ENCODE data around the gene VEGFA. TPM values are rescaled to one million over a fixed set of nuclear protein-coding genes. Genes with fewer than 3 reads are reported as not detected.

Gene VEGFA
- total RNA-seq, 1 experiment from 2014 or later, result 174 TPM

DNA sequence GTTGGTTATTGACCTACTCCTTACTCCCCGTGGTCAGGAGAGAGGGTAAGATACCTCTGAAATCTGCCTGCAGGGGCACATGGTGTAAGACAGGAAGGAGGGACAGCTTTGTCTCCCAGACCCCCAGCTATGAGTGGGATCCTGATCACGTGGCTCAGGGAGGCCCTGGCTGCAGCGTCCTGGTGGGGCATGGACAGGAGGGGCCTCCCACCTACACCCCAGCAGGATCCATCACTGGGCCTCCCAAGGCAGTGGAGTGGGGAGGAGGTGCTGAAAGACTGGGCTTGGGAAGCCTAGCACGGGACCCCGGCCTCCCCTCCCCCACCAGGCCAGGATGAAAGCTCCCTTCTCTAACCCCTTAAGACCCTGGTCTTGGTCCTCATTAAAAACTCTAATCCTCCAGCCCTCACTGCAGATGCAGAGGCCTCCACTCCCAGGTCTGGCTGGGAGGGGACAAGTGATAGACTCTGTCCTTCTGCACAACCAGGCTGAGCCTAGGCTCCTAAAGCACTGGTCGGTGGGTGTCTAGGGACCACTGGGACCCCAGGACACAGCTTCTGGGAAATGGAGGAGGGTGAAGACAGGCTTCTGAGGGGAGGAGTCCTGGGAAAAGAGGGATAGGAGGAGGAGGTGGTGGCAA, 29.6 kb upstream of the VEGFA start:
- ChIA-PET POLR2A (no interaction called here), CTCF (no interaction called here)
- H3K4me3 ChIP-seq (ENCODE audit: low read depth, low read length), result no peak overlapping the region
- no peaks in the 10 kb centered on the region for H3K4me1 ChIP-seq
- Mint-ChIP-seq H3K9me3 (ENCODE audit: unreplicated experiment) (no peaks in the 10 kb centered on the region), H3K27ac (ENCODE audit: unreplicated experiment) (no peak overlapping the region), H3K27me3 (ENCODE audit: insufficient read depth, unreplicated experiment) (no peaks in the 10 kb centered on the region), H3K36me3 (ENCODE audit: insufficient read depth, unreplicated experiment) (no peaks in the 10 kb centered on the region), H3K4me3 (ENCODE audit: unreplicated experiment) (no peak overlapping the region), H3K4me1 (ENCODE audit: low read depth, unreplicated experiment) (peaks cover 12% of the 10 kb centered on the region)
- no peak for DNase-seq
- TF ChIP-seq, protein P1, sequence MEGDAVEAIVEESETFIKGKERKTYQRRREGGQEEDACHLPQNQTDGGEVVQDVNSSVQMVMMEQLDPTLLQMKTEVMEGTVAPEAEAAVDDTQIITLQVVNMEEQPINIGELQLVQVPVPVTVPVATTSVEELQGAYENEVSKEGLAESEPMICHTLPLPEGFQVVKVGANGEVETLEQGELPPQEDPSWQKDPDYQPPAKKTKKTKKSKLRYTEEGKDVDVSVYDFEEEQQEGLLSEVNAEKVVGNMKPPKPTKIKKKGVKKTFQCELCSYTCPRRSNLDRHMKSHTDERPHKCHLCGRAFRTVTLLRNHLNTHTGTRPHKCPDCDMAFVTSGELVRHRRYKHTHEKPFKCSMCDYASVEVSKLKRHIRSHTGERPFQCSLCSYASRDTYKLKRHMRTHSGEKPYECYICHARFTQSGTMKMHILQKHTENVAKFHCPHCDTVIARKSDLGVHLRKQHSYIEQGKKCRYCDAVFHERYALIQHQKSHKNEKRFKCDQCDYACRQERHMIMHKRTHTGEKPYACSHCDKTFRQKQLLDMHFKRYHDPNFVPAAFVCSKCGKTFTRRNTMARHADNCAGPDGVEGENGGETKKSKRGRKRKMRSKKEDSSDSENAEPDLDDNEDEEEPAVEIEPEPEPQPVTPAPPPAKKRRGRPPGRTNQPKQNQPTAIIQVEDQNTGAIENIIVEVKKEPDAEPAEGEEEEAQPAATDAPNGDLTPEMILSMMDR (IDR thresholded peaks at IDR 0.05; ENCODE audit: insufficient read depth in 1 of 2, low read depth in 1 of 2, low read length in 1 of 2, severe bottlenecking in 1 of 2, unreplicated experiment in 1 of 2), result no peak
- BruUV-seq (replicated peaks), result no TSS peak
- H3K36me3 ChIP-seq (ENCODE audit: control insufficient read depth, insufficient read depth, low read length), result no peaks in the 10 kb centered on the region
- intact Hi-C loops (cut with micrococcal nuclease; ENCODE audit: unreplicated experiment), result no loop called here
- H3K27me3 ChIP-seq (replicated peaks; ENCODE audit: control insufficient read depth, insufficient read depth, low read length), result no peaks in the 10 kb centered on the region
- no peaks in the 10 kb centered on the region for H3K9me3 ChIP-seq

DNA sequence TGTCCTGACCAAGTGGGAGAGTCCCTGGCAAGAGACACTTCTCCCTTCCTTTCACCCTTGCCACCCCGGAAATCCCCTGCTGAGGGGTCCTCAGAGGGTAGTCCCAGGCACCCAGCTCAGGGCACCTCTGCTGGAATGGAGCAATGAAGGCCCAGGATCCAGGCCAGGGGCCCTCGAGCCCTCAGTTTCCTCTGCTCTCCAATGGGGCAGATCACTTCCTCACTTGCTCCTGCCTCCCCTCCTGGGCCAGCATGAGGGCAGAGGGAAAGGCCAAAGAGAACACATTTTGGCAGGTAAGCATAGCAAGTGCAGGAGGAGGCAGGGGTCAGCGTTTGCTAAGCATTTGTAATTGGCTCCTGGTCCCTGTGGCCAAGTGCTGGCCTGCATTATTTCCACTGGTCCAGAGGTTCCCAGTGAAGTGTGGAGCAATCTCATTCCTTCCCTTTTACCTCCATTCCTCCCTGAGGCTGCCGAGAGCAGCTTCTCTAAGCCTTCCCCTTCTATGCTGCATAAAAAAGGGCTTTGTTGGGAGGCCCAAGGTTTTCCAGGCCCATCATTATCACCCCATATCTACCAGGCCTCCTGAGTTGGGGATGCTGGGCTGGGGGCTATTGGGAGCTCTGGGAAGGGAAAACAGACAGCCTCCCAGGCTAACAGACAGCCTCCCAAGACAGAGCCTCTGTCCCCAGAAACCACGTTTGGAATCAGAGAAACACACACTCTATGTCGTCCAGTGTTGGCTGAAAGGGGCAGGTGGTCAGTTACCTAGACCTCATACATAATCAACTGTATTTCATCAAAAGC, 28.8 kb upstream of the VEGFA start:
- H3K4me3 Mint-ChIP-seq (ENCODE audit: unreplicated experiment), result no peak overlapping the region
- BruUV-seq (replicated peaks), result no TSS peak
- H3K27me3 Mint-ChIP-seq (ENCODE audit: insufficient read depth, unreplicated experiment), result no peaks in the 10 kb centered on the region
- TF ChIP-seq, protein P1 (IDR thresholded peaks at IDR 0.05; ENCODE audit: insufficient read depth in 1 of 2, low read depth in 1 of 2, low read length in 1 of 2, severe bottlenecking in 1 of 2, unreplicated experiment in 1 of 2), result no peak
- H3K27ac Mint-ChIP-seq (ENCODE audit: unreplicated experiment), result no peak overlapping the region
- POLR2A ChIA-PET, result no interaction called here
- H3K36me3 ChIP-seq (ENCODE audit: control insufficient read depth, insufficient read depth, low read length), result no peaks in the 10 kb centered on the region
- no peaks in the 10 kb centered on the region for H3K27me3 ChIP-seq (replicated peaks; ENCODE audit: control insufficient read depth, insufficient read depth, low read length)
- no peaks in the 10 kb centered on the region for H3K36me3 Mint-ChIP-seq (ENCODE audit: insufficient read depth, unreplicated experiment)
- no peak for DNase-seq
- H3K4me1 ChIP-seq, result no peaks in the 10 kb centered on the region
- no peaks in the 10 kb centered on the region for H3K9me3 Mint-ChIP-seq (ENCODE audit: unreplicated experiment)
- CTCF ChIA-PET, result no interaction called here
- intact Hi-C loops (cut with micrococcal nuclease; ENCODE audit: unreplicated experiment), result no loop called here
- no peak overlapping the region for H3K4me3 ChIP-seq (ENCODE audit: low read depth, low read length)
- no peaks in the 10 kb centered on the region for H3K9me3 ChIP-seq
- peaks cover 12% of the 10 kb centered on the region for H3K4me1 Mint-ChIP-seq (ENCODE audit: low read depth, unreplicated experiment)

DNA sequence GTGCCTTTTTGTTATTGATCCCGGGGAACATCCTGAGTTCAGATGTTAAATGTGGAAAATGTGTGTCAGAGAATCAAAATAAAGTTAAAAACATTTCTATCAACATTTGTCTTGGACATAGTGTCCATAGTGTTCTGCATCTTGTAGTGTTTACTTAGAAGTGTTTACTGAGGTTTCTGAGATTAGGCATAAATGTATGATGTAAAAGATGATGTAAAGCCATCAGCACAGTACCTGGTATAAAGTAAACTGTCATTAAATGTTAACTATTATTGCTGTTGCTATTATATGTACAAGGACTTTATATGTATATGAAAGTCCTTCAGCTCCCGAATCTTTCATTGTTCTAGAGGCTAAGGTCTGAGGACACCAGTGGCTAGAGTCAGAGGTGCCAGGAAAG, 28.2 kb upstream of the VEGFA start:
- ChIA-PET CTCF (no interaction called here), POLR2A (no interaction called here)
- TF ChIP-seq, protein P1 (IDR thresholded peaks at IDR 0.05; ENCODE audit: insufficient read depth in 1 of 2, low read depth in 1 of 2, low read length in 1 of 2, severe bottlenecking in 1 of 2, unreplicated experiment in 1 of 2), result no peak
- H3K27me3 Mint-ChIP-seq (ENCODE audit: insufficient read depth, unreplicated experiment), result no peaks in the 10 kb centered on the region
- H3K4me3 Mint-ChIP-seq (ENCODE audit: unreplicated experiment), result no peak overlapping the region
- H3K27ac Mint-ChIP-seq (ENCODE audit: unreplicated experiment), result no peak overlapping the region
- DNase-seq, result no peak
- no peaks in the 10 kb centered on the region for H3K9me3 Mint-ChIP-seq (ENCODE audit: unreplicated experiment)
- Histone ChIP-seq H3K9me3 (no peaks in the 10 kb centered on the region), H3K27me3 (replicated peaks; ENCODE audit: control insufficient read depth, insufficient read depth, low read length) (no peaks in the 10 kb centered on the region), H3K4me1 (no peaks in the 10 kb centered on the region), H3K36me3 (ENCODE audit: control insufficient read depth, insufficient read depth, low read length) (no peaks in the 10 kb centered on the region), H3K4me3 (ENCODE audit: low read depth, low read length) (no peak overlapping the region)
- intact Hi-C loops (cut with micrococcal nuclease; ENCODE audit: unreplicated experiment), result no loop called here
- H3K36me3 Mint-ChIP-seq (ENCODE audit: insufficient read depth, unreplicated experiment), result no peaks in the 10 kb centered on the region
- peaks cover 6% of the 10 kb centered on the region for H3K4me1 Mint-ChIP-seq (ENCODE audit: low read depth, unreplicated experiment)
- no TSS peak for BruUV-seq (replicated peaks)

Measured in Caco-2 (cell line).